ENCODE data around the gene PFKP. TPM values are rescaled to one million over a fixed set of nuclear protein-coding genes. Genes with fewer than 3 reads are reported as not detected.
A peak's percentile ranks its signal among the peaks of the same experiment; 100 is the strongest.

PFKP gene
- total and polyA plus RNA-seq, 4 donors = 15.1 to 49.8 (median 31.8) TPM

GRCh38 chr10:3043512-3044368 is 23.6 kb upstream of the PFKP start:
- ATAC-seq (ENCODE audit: insufficient read depth, low FRiP score) = peak; percentile 39

GRCh38 chr10:3045471-3046209 is 21.7 kb upstream of the PFKP start:
- 28 to 50% methylated on average over 11 of the region's 11 CpGs for WGBS, 2 donors
- no peaks in the 10 kb centered on the region for H3K9me3 ChIP-seq (ENCODE audit: control insufficient read depth in 4 of 4, insufficient read depth in 3 of 4, low read length in 3 of 4)
- peaks cover 0 to 4% (median 0%) of the 10 kb centered on the region in 3 donors for H3K27me3 ChIP-seq (ENCODE audit: control insufficient read depth in 3 of 3, insufficient read depth in 3 of 3, low read length in 2 of 3)
- no peak overlapping the region for H3K4me3 ChIP-seq
- no peak overlapping the region for H3K9ac ChIP-seq (ENCODE audit: insufficient read depth in 1 of 2, low read length in 2 of 2)
- no peaks in the 10 kb centered on the region for H3K36me3 ChIP-seq (ENCODE audit: control insufficient read depth in 4 of 4, insufficient read depth in 4 of 4, low read length in 4 of 4)
- H3K4me1 ChIP-seq (ENCODE audit: control insufficient read depth in 5 of 5, insufficient read depth in 5 of 5, low read length in 5 of 5) = peaks cover 0 to 15% (median 6%) of the 10 kb centered on the region in 5 donors
- TF ChIP-seq CTCF (IDR thresholded peaks at IDR 0.05; ENCODE audit: control extremely low read depth, extremely low read depth) = no peak
- H3K27ac ChIP-seq (ENCODE audit: low read depth in 1 of 2, low read length in 1 of 2) = peak overlapping the region; percentile 59 to 63
- ATAC-seq (ENCODE audit: insufficient read depth, low FRiP score) (peak; percentile 78), DNase-seq (peak in 2 of 3 donors; percentile 25 to 39)

More at GRCh38 chr10:3043512-3044368, 23.6 kb upstream of the PFKP start:
- 28 to 29% methylated on average over 16 of the region's 16 CpGs for WGBS, 2 donors
- peaks cover 0 to 15% (median 6%) of the 10 kb centered on the region in 5 donors for H3K4me1 ChIP-seq (ENCODE audit: control insufficient read depth in 5 of 5, insufficient read depth in 5 of 5, low read length in 5 of 5)
- H3K36me3 ChIP-seq (ENCODE audit: control insufficient read depth in 4 of 4, insufficient read depth in 4 of 4, low read length in 4 of 4) = no peaks in the 10 kb centered on the region
- no peak overlapping the region for H3K27ac ChIP-seq (ENCODE audit: low read depth in 1 of 2, low read length in 1 of 2)
- DNase-seq = peak; percentile 73 to 81 (median 74)
- peak; percentile 48 for TF ChIP-seq CTCF (IDR thresholded peaks at IDR 0.05; ENCODE audit: control extremely low read depth, extremely low read depth)
- H3K9ac ChIP-seq (ENCODE audit: insufficient read depth in 1 of 2, low read length in 2 of 2) = no peak overlapping the region
- H3K27me3 ChIP-seq (ENCODE audit: control insufficient read depth in 3 of 3, insufficient read depth in 3 of 3, low read length in 2 of 3) = peaks cover 0 to 4% (median 0%) of the 10 kb centered on the region in 3 donors
- H3K9me3 ChIP-seq (ENCODE audit: control insufficient read depth in 4 of 4, insufficient read depth in 3 of 4, low read length in 3 of 4) = no peaks in the 10 kb centered on the region
- no peak overlapping the region for H3K4me3 ChIP-seq

GRCh38 chr10:3046210-3046779 is 21.1 kb upstream of the PFKP start:
- Histone ChIP-seq H3K9ac (ENCODE audit: insufficient read depth in 1 of 2, low read length in 2 of 2) (no peak overlapping the region), H3K4me1 (ENCODE audit: control insufficient read depth in 5 of 5, insufficient read depth in 5 of 5, low read length in 5 of 5) (peaks cover 0 to 15% (median 6%) of the 10 kb centered on the region in 5 donors), H3K4me3 (no peak overlapping the region), H3K9me3 (ENCODE audit: control insufficient read depth in 4 of 4, insufficient read depth in 3 of 4, low read length in 3 of 4) (no peaks in the 10 kb centered on the region), H3K36me3 (ENCODE audit: control insufficient read depth in 4 of 4, insufficient read depth in 4 of 4, low read length in 4 of 4) (no peaks in the 10 kb centered on the region), H3K27me3 (ENCODE audit: control insufficient read depth in 3 of 3, insufficient read depth in 3 of 3, low read length in 2 of 3) (peaks cover 0 to 4% (median 0%) of the 10 kb centered on the region in 3 donors), H3K27ac (ENCODE audit: low read depth in 1 of 2, low read length in 1 of 2) (peak overlapping the region; percentile 44 to 63)
- no peak for DNase-seq
- TF ChIP-seq CTCF (IDR thresholded peaks at IDR 0.05; ENCODE audit: control extremely low read depth, extremely low read depth) = no peak
- ATAC-seq (ENCODE audit: insufficient read depth, low FRiP score) = no peak
- WGBS, 2 donors = 64 to 75% methylated on average over 6 of the region's 6 CpGs

Data from lung (tissue), 12 donors.